ENCODE results near the gene MGMT. TPM values are rescaled to one million over a fixed set of nuclear protein-coding genes. Genes with fewer than 3 reads are reported as not detected.

The MGMT gene
- total RNA-seq, 1 donor from 2014 or later, result 19.4 TPM

DNA sequence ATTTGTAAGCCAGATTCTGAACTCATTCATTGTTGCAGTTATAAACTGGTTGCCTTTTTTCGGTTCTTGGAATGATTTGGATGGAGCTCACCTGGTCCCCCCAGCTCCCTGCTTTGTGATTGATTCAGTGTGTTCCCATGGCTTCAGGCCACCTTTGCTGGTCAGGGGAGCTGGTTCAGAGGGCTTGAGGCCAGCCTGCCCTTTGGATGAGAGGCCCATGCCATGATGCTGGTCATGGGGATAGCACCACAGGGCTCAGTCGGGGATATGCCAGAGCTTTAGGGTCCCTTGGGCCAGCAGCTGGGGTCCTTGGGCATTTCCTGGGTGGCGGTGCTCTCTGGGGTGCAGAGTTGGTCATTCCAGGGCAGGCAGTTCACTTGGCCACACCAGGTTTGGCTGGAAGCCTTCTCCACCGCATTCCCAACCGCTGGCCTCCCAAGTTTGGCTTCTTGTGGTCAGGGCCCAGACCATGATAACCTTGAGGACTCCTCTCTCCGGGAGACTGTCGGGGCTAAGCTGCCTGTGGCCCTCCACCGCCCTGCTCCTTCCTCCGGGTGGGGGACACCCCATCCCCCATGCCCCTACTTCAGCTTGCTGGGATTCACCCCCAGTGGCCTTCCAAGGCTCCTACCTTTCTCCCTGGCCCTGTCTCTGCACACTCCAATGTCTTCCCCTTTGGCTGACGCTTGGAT is 65.1 kb downstream of the MGMT start:
- intact Hi-C loops (cut with DNase I), result no loop called here
- ATAC-seq, result peak; percentile 4

GRCh38 chr10:129532838-129533237 is 65.8 kb downstream of the MGMT start:
- no peak overlapping the region for H3K4me3 ChIP-seq
- H3K27me3 ChIP-seq, result no peaks in the 10 kb centered on the region
- H3K36me3 ChIP-seq, result peaks cover 11% of the 10 kb centered on the region
- TF ChIP-seq, protein P1, sequence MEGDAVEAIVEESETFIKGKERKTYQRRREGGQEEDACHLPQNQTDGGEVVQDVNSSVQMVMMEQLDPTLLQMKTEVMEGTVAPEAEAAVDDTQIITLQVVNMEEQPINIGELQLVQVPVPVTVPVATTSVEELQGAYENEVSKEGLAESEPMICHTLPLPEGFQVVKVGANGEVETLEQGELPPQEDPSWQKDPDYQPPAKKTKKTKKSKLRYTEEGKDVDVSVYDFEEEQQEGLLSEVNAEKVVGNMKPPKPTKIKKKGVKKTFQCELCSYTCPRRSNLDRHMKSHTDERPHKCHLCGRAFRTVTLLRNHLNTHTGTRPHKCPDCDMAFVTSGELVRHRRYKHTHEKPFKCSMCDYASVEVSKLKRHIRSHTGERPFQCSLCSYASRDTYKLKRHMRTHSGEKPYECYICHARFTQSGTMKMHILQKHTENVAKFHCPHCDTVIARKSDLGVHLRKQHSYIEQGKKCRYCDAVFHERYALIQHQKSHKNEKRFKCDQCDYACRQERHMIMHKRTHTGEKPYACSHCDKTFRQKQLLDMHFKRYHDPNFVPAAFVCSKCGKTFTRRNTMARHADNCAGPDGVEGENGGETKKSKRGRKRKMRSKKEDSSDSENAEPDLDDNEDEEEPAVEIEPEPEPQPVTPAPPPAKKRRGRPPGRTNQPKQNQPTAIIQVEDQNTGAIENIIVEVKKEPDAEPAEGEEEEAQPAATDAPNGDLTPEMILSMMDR (IDR thresholded peaks at IDR 0.05), result no peak
- intact Hi-C loops (cut with DNase I), result no loop called here
- H3K9me3 ChIP-seq, result no peaks in the 10 kb centered on the region
- no peak overlapping the region for H3K27ac ChIP-seq
- no peak for DNase-seq
- peak; percentile 12 for ATAC-seq
- peaks cover 22% of the 10 kb centered on the region for H3K4me1 ChIP-seq

More for the DNA sequence above, 65.1 kb downstream of the MGMT start:
- DNase-seq, result no peak
- Histone ChIP-seq H3K4me1 (peaks cover 22% of the 10 kb centered on the region), H3K4me3 (no peak overlapping the region), H3K9me3 (no peaks in the 10 kb centered on the region), H3K36me3 (peaks cover 10% of the 10 kb centered on the region), H3K27ac (no peak overlapping the region), H3K27me3 (no peaks in the 10 kb centered on the region)
- TF ChIP-seq, protein P1 (IDR thresholded peaks at IDR 0.05), result no peak

DNA sequence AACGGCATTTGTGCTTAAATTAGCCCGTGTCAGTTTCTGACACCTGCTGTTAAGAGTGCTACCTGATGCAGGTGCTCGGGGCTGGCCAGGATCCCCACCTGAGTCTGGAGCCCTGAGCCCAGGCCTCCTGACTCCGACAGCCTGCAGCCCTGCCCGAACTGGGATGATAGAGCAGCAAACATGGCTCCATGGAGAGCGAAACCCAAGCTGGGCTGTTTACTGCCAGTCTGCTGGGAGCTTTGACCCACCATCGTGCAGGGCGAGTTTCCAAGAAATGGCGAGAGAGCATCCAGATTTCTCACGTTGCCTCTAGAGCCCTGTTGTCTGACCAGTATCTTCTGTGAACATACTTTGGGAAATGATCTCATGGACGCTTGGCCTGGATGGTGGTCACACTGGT is 66.2 kb downstream of the MGMT start:
- DNase-seq (no peak), ATAC-seq (no peak)
- H3K27ac ChIP-seq, result no peak overlapping the region
- peaks cover 11% of the 10 kb centered on the region for H3K36me3 ChIP-seq
- intact Hi-C loops (cut with DNase I), result no loop called here
- no peaks in the 10 kb centered on the region for H3K27me3 ChIP-seq
- H3K4me3 ChIP-seq, result no peak overlapping the region
- H3K9me3 ChIP-seq, result no peaks in the 10 kb centered on the region
- TF ChIP-seq, protein P1 (IDR thresholded peaks at IDR 0.05), result no peak
- H3K4me1 ChIP-seq, result peaks cover 22% of the 10 kb centered on the region

DNA sequence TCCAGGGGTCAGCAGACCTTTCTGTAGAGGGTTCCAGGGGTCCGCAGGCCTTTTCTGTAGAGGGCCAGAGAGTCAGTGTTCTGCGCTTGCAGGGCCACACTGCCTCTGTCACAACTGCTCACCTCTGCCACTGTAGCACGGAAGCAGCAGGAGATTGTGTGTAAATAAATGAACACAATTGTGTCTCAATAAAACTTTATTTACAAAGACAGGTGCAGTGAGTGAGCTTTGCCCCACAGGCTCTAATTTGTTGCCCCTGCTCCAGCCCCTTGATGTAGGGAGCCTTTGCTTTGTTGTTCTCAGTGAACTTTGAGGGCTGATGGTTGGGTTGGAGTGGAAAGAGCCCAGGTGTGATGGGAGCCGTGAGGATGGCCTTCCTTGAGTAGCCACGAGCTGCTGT is 67.8 kb downstream of the MGMT start:
- no peak overlapping the region for H3K27ac ChIP-seq
- TF ChIP-seq, protein P1 (IDR thresholded peaks at IDR 0.05), result no peak
- H3K36me3 ChIP-seq, result peaks cover 11% of the 10 kb centered on the region
- intact Hi-C loops (cut with DNase I), result no loop called here
- DNase-seq (no peak), ATAC-seq (no peak)
- H3K27me3 ChIP-seq, result no peaks in the 10 kb centered on the region
- H3K9me3 ChIP-seq, result no peaks in the 10 kb centered on the region
- no peak overlapping the region for H3K4me3 ChIP-seq
- peaks cover 22% of the 10 kb centered on the region for H3K4me1 ChIP-seq

- no peaks in the 10 kb centered on the region for H3K9me3 ChIP-seq
- H3K27ac ChIP-seq, result no peak overlapping the region
- TF ChIP-seq, protein P1 (IDR thresholded peaks at IDR 0.05), result no peak
- H3K4me1 ChIP-seq, result peaks cover 14% of the 10 kb centered on the region
- intact Hi-C loops (cut with DNase I), result no loop called here
- no peak overlapping the region for H3K4me3 ChIP-seq
- no peaks in the 10 kb centered on the region for H3K27me3 ChIP-seq
- no peak for DNase-seq
- no peak for ATAC-seq
- H3K36me3 ChIP-seq, result peaks cover 11% of the 10 kb centered on the region
These were observed 69.3 kb downstream of the MGMT start for GRCh38 chr10:129536336-129536735.
